Epithelial cell of proximal tubule (primary cell): Measurements from ENCODE around the gene SLC35E2B. TPM values are rescaled to one million over a fixed set of nuclear protein-coding genes. Genes with fewer than 3 reads are reported as not detected.
"Not testable (repeated sequence)": the region's sequence is repeated elsewhere in the genome, so short reads cannot be mapped to it uniquely, and the experiment has no call there.

Experiments
- DNase-seq: peaks from one replicate; pipeline ENCODE4 v3.0.0-alpha.2; 2011; ENCODE audit warnings: low read depth
- H3K4me3 ChIP-seq: 2 replicates; pipeline ENCODE4 v1.5.1; 2011; ENCODE audit warnings: low read depth, mild to moderate bottlenecking, low read length
- total RNA-seq: library from RNA; depleted of rRNA; stranded (reverse); fragments of >200 nt; gene quantifications from 2 replicates; pipeline ENCODE4 v1.2.3, GENCODE V29; 2015
- TF ChIP-seq, protein P1 (sequence below): conservative IDR thresholded peaks from 2 replicates; pipeline ENCODE4 v1.5.1; 2012; ENCODE audit warnings: low read depth, mild to moderate bottlenecking, low read length

The SLC35E2B gene
- total RNA-seq, 1 donor from 2014 or later: 22.8 TPM

DNA sequence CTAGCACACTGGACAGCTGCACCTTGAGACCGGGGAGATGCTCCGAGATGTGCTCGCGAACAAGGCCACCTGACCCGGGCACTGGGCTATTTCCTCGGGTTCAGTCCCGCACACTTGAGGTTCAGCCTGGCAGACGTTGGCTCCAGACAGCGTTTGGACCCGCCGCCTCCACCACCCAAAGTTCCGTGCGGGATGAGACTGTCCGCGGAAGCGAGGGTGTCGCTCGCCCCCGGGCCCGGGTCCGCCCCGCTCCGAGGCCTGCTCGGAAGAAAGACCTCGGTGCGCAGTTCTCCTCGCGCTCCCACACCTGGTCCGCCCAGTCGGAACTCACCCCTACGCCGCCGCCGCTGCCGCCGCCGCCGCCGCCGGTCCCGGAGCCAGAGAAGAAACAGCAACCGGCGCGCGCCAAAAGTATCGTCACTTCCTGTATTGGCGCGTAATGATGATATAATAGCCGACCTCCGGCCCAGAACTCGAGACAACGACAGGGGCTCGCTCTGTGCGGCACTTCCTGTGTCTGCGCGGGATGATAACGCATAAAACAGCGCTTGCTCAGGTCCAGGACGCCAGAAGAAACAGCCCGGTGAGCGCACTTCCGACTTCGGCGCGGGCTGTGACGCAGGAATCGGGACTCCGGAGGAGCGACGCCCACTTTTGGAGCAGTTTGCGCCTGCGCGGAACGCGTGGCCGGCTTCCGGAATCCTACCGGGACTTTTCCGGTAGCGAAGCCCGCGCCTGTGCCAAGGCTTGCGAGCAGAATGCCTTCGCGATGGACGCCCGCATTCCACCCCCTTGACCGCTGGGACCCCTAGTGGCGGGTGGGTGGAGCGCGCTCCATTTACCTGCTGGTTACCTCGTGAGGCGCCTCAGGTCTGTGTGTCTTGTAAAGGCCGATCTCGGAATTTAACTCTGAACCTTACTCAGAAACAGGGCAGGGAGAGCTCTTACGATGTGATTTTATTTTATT is 33.7 kb downstream of the SLC35E2B start, which contains the start of gene CDK11B:
CDK11B (minus strand) TSS at position 422 of the 967 bp plus-strand sequence. CDS start 1,519 bp downstream, outside the sequence.
- TF ChIP-seq, protein P1, sequence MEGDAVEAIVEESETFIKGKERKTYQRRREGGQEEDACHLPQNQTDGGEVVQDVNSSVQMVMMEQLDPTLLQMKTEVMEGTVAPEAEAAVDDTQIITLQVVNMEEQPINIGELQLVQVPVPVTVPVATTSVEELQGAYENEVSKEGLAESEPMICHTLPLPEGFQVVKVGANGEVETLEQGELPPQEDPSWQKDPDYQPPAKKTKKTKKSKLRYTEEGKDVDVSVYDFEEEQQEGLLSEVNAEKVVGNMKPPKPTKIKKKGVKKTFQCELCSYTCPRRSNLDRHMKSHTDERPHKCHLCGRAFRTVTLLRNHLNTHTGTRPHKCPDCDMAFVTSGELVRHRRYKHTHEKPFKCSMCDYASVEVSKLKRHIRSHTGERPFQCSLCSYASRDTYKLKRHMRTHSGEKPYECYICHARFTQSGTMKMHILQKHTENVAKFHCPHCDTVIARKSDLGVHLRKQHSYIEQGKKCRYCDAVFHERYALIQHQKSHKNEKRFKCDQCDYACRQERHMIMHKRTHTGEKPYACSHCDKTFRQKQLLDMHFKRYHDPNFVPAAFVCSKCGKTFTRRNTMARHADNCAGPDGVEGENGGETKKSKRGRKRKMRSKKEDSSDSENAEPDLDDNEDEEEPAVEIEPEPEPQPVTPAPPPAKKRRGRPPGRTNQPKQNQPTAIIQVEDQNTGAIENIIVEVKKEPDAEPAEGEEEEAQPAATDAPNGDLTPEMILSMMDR: peak; percentile 23
- peak within 1 kb of the TSS; percentile 61 for H3K4me3 ChIP-seq
- DNase-seq: peak; percentile 70

DNA sequence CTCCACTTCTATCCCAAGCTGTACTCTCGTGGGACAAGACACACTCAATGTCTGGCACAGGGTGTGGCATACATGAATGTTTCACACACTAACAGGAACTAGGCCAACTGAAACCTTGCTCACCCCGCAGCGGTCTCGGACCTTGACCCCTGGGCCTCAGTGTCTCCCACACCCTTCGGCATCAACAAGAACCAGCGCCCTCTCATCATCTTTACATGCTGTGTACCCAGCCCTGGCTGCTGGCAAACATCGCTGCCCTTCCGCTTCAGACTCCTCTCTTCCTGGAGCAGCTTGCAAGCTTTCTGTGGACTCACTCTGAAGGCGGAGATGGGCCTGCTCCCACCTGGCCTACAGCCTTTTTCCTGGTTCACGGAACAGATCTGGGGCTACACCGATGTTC is 44.3 kb downstream of the SLC35E2B start:
- H3K4me3 ChIP-seq, DNase-seq: not testable (repeated sequence)

DNA sequence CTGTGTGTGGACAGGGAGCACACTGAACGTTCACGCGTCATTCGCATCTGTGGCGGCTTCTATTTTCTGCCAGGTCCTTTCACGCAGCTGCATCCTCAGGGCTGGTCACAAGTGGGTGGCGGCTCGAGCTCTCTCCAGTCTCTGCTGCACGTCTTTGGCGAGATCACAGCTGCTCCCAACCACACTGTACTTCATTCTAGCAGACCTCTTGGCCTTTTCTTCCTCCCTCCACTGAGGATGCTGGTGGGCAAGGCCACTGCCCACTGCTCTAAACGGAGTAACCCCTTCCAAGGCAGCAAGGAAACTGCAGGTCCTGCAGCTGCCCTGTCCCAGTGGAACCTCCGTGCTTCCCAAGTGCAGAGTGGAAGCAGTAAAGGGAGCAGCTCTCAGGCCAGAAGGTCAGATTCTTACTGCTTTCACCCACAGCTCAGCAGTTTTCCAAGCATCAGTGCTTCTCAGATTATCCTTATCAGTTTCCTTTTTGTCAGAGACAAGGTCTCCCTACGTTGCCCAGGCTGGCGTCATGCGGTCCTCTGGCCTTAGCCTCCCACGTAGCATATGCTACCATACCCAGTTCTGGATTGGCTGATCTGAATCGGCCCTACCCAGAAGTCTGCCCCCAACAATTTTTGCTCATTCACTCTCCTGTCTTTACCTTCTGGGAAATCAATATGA is 44.9 kb downstream of the SLC35E2B start:
- not testable (repeated sequence) for H3K4me3 ChIP-seq, DNase-seq

DNA sequence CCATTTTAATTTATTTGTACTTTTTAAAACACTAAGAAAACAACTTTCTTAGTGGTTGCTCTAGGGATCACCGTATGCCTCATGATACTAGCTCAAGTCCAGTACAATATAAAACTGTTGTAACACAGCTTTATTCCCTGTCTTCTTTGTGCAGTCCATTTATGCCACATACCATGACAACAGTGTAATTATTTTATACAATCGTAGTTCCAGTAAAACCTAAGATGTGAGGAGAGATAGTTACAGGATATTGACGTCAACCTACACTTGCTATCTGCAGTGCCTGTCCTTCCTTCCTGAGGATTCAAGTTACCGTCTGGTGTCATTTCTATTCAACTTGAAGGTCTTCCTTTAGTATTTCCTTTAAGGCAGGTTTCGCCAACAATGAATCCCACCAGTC is 46.3 kb downstream of the SLC35E2B start:
- not testable (repeated sequence) for H3K4me3 ChIP-seq, DNase-seq

DNA sequence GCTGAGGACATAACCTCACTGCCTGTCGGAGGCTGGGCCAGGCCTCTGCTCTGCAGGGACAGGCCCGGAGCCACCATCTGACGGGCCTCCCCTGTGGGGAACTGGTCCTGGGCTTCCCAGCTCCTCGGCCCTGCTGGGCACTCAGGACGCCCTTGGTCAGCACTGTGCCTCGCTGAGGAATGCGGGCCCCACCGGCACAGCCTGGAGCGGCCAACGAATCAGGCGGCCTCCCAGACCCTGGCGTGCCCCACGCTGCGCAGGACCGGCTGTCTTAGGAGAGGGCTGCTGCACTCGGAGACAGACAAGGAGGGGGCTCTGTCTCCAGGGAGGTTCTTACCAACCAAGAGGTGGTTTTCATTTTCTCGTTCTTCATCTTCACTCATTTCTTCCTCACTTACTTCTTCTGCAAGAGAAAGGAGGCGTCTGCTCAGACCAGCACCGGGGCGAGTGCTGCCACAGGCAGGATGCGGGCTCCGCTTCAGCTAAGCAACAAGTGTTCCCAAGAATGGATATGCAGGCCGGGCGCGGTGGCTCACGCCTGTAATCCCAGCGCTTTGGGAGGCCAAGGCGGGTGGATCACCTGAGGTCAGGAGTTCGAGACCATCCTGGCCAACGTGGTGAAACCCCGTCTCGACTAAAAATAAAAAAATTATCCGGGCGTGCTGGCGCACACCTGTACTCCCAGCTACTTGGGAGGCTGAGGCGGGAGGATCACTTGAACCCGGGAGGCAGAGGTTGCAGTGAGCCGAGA is 51.7 kb downstream of the SLC35E2B start:
- DNase-seq, H3K4me3 ChIP-seq: not testable (repeated sequence)

DNA sequence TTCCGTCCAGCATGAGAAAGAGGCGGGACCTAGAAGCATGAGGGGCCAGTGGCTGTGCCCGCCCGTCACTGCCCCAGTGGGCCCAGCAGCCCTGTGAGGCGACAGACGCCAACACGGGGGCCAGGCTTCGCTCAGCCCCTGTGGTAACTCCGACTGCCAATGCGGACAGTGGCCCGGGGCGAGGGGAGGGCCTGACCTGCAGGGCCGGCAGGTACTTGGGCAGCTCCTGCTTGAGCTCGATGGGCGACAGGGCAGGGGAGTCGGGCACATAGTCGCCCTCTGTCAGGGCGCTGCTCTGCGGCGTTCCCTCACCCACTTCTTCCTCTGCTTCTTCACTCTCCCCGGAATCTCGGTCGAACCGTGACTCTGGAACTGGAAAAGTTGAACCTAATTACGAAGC is 52.5 kb downstream of the SLC35E2B start:
- DNase-seq, H3K4me3 ChIP-seq: not testable (repeated sequence)

DNA sequence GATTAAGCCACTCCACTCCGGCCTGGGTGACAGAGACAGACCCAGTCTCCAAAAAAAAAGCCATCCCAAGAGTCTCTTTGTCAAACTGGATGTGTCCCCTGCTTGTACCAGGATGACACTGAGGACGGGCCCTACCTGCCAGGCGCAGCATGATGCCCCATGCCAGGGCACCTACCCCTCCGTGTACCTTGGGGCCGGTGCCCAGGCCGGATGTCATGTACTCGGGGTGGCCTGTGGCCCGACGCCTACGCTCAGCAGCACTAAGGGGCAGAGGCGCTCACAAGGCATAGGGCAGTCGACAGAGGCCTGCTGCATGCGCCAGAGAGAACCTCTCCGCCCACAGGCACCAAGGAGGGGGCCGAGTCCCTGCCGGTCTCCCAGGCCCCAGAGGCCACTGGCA is 53.2 kb downstream of the SLC35E2B start:
- not testable (repeated sequence) for DNase-seq, H3K4me3 ChIP-seq

DNA sequence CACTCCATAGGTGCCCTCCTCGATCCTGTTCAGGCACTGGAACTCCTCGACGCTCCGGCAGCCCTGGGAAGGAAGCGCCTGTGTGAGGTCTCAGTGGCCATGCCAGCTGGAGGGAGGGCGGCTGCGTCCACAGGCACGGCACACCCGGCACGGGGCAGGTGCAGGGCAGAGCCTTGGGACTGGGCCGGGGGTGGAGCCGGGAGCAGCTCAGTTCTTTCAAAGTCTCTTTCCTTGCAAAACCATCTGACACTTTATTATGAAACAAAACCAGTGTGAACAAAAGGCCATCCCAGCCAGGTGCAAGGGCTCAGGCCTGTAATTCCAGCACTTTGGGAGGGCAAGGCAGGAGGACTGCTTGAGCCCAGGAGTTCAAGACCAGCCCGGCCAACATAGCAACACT is 54.1 kb downstream of the SLC35E2B start:
- H3K4me3 ChIP-seq, DNase-seq: not testable (repeated sequence)

DNA sequence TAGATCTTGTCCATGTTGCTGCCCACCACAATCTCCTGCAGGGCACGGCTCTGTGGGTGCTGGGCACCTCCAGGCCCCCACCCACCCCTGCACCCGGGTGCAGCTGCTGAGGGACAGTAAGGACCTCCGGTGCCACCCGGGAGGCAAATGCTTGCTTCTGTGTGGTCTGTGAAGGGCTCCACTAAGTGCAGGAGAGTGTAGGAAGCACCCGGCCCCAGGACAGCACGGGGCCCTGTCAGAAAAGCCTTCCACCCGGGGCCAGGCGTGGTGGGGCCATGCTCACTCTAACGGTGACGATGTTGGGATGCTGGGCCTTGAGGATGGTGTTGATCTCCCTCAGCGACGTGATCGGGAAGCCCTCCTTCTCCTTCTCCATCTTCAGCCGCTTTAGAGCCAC is 55.1 kb downstream of the SLC35E2B start:
- not testable (repeated sequence) for H3K4me3 ChIP-seq, DNase-seq

DNA sequence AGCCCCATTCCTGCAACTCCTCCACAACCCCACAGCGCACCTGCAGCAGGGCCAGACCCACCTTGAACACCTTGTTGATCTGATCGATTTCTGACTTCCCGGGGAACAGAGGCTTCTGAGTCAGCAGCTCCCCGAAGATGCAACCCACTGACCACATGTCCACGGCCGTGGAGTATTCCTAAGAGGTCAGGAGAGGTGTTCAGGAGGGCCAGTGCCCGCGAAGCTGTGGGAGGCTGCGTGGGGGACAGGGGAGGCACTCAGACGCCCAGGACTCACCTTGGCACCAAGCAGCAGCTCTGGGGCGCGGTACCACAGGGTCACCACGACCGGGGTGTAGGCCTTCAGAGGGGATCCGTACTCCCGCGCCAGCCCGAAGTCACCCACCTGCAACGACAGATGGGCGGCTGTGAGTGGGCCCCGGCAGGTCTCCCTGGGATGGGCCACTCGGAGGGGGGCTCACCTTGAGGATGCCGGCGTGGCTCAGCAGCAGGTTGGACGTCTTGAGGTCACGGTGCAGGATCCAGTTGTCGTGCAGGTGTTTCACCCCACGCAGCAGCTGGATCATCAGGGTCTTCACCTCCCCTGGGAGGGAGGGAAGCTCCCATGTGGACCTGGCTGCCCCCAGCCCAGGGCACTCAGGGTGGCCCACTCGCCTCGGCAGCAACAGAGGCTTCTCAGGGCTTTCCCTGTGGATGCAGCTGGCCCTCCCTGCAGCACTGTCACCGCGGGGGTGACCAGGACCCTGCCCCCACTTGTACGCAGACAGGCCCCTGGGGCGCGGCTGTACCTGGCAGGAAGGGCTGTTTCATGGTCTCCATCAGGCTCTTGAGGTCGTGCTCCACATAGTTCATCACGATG is 55.7 kb downstream of the SLC35E2B start:
- DNase-seq, H3K4me3 ChIP-seq: not testable (repeated sequence)

DNA sequence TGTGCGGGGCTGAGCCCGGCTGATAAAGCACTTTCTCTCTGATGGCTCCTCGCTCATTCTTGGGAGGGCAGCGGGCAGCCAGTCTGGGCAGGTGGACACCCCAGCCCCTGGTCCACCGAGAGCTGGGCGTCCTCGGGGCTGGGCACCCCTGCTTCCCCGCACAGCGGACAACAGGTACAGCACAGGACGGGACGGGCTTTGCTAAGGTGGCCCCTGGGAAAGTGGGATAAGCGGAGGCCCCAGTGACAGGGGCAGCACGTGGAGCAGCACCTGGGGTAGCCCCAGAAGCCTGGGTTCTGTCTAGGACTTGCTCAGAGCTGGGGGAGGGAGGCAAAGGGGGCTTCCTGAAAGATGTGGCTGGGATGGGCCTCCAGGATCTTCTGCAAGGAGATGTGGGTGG is 58.0 kb downstream of the SLC35E2B start:
- H3K4me3 ChIP-seq: not testable (repeated sequence)

DNA sequence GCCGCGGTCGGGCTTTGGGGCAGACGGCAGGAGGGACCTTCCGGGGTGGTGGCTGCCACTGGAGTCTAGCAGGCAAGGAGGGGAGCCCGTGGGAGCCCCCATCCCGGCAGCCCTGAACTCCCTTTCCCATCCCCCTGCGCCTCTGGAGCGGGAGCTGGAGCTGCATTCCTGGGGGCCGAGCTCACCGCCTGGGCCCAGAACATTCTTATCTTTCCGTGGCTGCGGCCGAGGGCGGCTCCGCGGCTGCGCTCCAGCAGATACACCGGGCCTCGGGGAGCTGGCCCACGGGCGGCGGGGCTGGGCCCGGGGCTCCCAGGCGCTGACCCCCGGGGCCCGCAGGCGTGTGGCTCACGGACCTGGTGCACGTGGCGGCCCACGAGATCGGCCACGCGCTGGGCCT is 59.2 kb downstream of the SLC35E2B start:
- H3K4me3 ChIP-seq, DNase-seq: not testable (repeated sequence)

More for the DNA sequence above, 58.0 kb downstream of the SLC35E2B start:
- not testable (repeated sequence) for DNase-seq
